Parathyroid adenoma (tissue), 2 donors: ENCODE measurements around the gene FSTL4.

ENCODE experiments used
- H2AFZ ChIP-seq: fragments of 300-600 bp; sonication (generic); one replicate; pipeline ENCODE4 v1.7.0; 2017; ENCODE audit warnings: antibody characterized with exemption, mild to moderate bottlenecking
- H3K27ac ChIP-seq: fragments of 300-600 bp; sonication (generic); one replicate; pipeline ENCODE4 v1.7.0; 2017
- H3K27me3 ChIP-seq: fragments of 300-600 bp; sonication (generic); one replicate; pipeline ENCODE4 v1.7.0; 2017; ENCODE audit warnings: low read length; ENCODE audit not compliant: control insufficient read depth, insufficient read depth
- H3K36me3 ChIP-seq: fragments of 300-600 bp; sonication (generic); one replicate; pipeline ENCODE4 v1.7.0; 2017; ENCODE audit warnings: low read length; ENCODE audit not compliant: control insufficient read depth, insufficient read depth
- H3K4me1 ChIP-seq: fragments of 300-600 bp; sonication (generic); one replicate; pipeline ENCODE4 v1.7.0; 2017; ENCODE audit warnings: control low read depth
- H3K4me2 ChIP-seq: fragments of 300-600 bp; sonication (generic); one replicate; pipeline ENCODE4 v1.7.0; 2017; ENCODE audit warnings: low read length
- H3K4me3 ChIP-seq: fragments of 300-600 bp; sonication (generic); one replicate; pipeline ENCODE4 v1.7.0; 2017; ENCODE audit warnings: low read depth, low read length
- H3K79me2 ChIP-seq: fragments of 300-600 bp; sonication (generic); one replicate; pipeline ENCODE4 v1.7.0; 2017; ENCODE audit warnings: control low read depth
- H3K9ac ChIP-seq: fragments of 300-600 bp; sonication (generic); one replicate; pipeline ENCODE4 v1.7.0; 2017; ENCODE audit warnings: mild to moderate bottlenecking
- H3K9me3 ChIP-seq: fragments of 300-600 bp; sonication (generic); one replicate; pipeline ENCODE4 v1.7.0; 2017; ENCODE audit warnings: low read length; ENCODE audit not compliant: control insufficient read depth
- TF ChIP-seq, protein P1 (sequence below): fragments of 300-600 bp; sonication (generic); IDR thresholded peaks from one replicate; pipeline ENCODE4 v1.7.0; 2017; ENCODE audit warnings: antibody characterized with exemption, mild to moderate bottlenecking
- donor health status: primary hyperparathyroidism.

FSTL4 gene

DNA sequence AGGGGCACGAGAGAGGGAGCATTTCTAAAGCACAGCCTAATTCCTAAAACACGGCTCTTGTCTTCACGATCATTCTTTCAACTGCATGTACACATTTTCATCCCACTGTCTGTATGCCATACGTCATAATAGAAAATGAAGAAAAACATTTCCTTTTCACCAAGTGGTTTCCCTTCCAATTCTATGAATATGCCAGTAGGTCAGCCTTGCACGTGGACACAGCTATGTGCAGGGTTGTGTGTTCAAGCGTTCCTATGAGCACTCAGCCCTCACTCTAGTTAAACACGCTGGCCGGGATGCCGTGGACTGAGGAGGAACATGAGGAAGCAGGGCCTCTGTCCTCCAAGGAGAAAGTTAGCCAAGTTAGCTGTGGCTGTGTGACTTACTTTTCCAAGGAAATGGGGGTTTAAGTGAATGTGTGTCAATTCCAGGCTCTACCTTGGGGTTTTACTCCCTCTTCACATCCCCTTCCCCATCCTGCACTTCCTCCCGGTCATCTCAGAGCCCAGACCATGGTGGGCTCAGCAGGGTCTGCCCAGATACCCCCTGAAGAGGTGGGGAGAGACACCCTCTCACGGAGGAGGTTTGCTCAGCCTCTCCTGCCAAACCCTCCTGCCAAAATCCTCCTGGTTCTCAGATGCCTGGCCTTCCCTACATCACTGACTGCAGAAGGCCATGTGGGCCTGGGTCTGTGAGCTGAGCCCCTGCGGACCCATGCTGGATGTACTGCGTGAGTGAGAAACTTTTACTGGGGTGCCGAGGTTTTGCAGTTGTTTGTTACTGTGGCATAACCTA, 230.6 kb downstream of the FSTL4 start:
- Histone ChIP-seq H3K9ac (no peak overlapping the region), H3K4me2 (no peak overlapping the region), H3K4me3 (no peak overlapping the region), H3K36me3 (no peaks in the 10 kb centered on the region), H3K4me1 (no peaks in the 10 kb centered on the region), H2AFZ (no peak overlapping the region), H3K9me3 (no peaks in the 10 kb centered on the region), H3K27me3 (no peaks in the 10 kb centered on the region), H3K79me2 (no peaks in the 10 kb centered on the region), H3K27ac (no peak overlapping the region)
- TF ChIP-seq, protein P1, sequence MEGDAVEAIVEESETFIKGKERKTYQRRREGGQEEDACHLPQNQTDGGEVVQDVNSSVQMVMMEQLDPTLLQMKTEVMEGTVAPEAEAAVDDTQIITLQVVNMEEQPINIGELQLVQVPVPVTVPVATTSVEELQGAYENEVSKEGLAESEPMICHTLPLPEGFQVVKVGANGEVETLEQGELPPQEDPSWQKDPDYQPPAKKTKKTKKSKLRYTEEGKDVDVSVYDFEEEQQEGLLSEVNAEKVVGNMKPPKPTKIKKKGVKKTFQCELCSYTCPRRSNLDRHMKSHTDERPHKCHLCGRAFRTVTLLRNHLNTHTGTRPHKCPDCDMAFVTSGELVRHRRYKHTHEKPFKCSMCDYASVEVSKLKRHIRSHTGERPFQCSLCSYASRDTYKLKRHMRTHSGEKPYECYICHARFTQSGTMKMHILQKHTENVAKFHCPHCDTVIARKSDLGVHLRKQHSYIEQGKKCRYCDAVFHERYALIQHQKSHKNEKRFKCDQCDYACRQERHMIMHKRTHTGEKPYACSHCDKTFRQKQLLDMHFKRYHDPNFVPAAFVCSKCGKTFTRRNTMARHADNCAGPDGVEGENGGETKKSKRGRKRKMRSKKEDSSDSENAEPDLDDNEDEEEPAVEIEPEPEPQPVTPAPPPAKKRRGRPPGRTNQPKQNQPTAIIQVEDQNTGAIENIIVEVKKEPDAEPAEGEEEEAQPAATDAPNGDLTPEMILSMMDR: no peak

DNA sequence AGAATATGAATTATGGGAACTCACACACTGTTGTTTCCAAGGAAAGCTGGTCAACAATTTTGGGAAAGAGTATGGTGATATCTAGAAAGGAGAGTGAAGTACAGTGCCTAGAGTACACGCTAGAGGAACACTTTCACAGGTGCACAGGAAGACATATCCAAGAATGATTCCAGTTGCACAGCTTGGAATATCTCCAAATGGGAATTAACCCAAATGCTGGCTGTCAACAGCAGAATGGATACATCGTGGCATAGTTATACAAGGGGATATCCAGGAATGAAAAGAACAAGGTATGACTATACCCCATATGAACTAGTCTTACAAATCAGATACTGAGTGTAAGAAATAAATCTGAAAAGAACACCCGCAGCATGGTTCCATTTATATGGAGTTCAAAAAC, 231.3 kb downstream of the FSTL4 start:
- Histone ChIP-seq H3K36me3 (no peaks in the 10 kb centered on the region), H2AFZ (no peak overlapping the region), H3K9me3 (no peaks in the 10 kb centered on the region), H3K4me3 (no peak overlapping the region), H3K4me1 (no peaks in the 10 kb centered on the region), H3K4me2 (no peak overlapping the region), H3K27me3 (no peaks in the 10 kb centered on the region), H3K27ac (no peak overlapping the region), H3K9ac (no peak overlapping the region), H3K79me2 (no peaks in the 10 kb centered on the region)
- TF ChIP-seq, protein P1: no peak

- H3K27ac ChIP-seq: no peak overlapping the region
- H3K4me1 ChIP-seq: no peaks in the 10 kb centered on the region
- no peaks in the 10 kb centered on the region for H3K79me2 ChIP-seq
- no peaks in the 10 kb centered on the region for H3K27me3 ChIP-seq
- no peak overlapping the region for H3K9ac ChIP-seq
- H3K9me3 ChIP-seq: no peaks in the 10 kb centered on the region
- no peaks in the 10 kb centered on the region for H3K36me3 ChIP-seq
- no peak overlapping the region for H2AFZ ChIP-seq
- TF ChIP-seq, protein P1: no peak
- no peak overlapping the region for H3K4me2 ChIP-seq
- no peak overlapping the region for H3K4me3 ChIP-seq
Measured at GRCh38 chr5:133377736-133378135, 234.6 kb downstream of the FSTL4 start.

DNA sequence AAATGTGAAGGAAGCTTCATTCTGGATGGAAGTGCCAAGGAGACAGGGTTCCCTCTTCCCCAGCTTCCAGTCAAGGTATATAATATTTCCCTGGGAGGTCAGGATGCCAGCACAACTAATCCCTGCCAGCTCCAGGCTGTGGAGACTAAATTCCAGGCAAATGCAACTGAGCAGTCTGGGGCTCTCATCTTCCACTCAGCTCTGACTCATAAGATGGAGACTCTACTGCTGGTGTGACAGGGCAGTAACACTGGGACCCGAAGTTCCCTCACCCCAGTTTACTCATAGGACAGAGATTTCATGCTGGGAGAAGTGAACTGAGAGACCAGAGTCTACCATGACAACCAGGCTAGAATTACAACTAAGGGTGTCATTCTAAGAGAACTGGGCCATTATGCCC, 235.4 kb downstream of the FSTL4 start:
- H3K4me3 ChIP-seq: no peak overlapping the region
- no peaks in the 10 kb centered on the region for H3K4me1 ChIP-seq
- no peak overlapping the region for H3K9ac ChIP-seq
- TF ChIP-seq, protein P1: no peak
- no peaks in the 10 kb centered on the region for H3K79me2 ChIP-seq
- H3K4me2 ChIP-seq: no peak overlapping the region
- no peak overlapping the region for H2AFZ ChIP-seq
- H3K27ac ChIP-seq: no peak overlapping the region
- no peaks in the 10 kb centered on the region for H3K9me3 ChIP-seq
- no peaks in the 10 kb centered on the region for H3K27me3 ChIP-seq
- no peaks in the 10 kb centered on the region for H3K36me3 ChIP-seq
